Stimulated activated CD4-positive, alpha-beta T cell treated with anti-CD3 and anti-CD28 coated beads, Interleukin-1b, Interleukin-23, amount 100 ng/mL, for 1 hour (primary cell): ENCODE measurements around the gene NEK9.
A peak's percentile ranks its signal among the peaks of the same experiment; 100 is the strongest.

Source experiments
- DNase-seq, 2 donors: peaks; one replicate each; pipeline ENCODE4 v3.0.0-alpha.2; 2020; ENCODE audit warnings: low read depth in 2 of 2

The NEK9 gene

DNA sequence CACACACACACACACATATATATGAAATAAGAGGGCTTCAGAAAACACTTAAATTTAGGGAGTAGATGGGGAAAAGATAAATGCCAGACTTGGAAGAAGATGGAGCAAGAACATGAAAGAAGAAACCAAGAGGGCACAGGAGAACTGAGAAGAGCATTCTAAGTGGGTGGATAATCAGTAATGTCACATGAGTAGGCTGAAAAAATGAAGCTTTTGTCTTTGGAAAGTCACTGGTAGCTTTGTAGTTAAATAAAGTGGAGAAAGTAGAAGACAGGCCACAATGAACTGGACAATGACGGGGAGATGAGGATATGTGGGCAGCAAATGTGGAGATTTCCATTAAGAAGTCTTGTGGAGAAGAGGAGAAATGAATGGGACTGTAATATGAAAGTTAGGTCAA, 59.6 kb downstream of the NEK9 start:
- DNase-seq: no peak

DNA sequence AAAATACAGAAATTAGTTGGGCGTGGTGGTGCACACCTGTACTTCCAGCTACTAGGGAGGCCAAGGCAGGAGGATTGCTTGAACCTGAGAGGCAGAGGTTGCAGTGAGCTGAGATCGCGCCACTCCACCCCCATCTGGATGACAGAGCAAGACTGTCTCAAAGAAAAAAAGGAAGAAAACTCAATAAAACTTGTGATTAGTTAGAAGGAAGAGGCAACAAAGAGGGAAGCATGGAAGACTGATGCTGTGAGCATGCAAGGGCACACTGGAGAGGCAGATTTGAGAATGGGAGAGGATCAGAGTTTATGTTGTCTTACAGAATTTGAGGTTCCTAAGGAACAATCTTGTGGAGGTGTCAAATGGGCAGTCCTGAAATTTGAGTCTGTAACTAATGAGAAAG, 60.2 kb downstream of the NEK9 start:
- no peak for DNase-seq

DNA sequence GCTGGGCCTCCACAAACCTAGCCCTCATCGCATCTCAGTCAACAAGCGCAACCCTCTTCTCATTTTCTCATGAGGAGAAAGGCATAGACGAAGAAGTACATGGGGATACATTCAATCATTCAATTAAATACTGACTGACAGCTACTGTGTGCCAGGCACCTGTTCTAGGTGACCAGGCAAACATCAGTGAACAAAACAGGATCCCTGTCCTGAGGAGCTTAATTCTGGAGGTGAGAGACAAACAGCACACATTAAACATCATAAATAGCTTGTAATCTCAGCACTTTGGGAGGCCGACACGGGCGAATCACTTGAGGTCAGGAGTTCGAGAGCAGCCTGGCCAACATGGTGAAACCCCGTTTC, 62.7 kb downstream of the NEK9 start:
- no peak for DNase-seq

DNA sequence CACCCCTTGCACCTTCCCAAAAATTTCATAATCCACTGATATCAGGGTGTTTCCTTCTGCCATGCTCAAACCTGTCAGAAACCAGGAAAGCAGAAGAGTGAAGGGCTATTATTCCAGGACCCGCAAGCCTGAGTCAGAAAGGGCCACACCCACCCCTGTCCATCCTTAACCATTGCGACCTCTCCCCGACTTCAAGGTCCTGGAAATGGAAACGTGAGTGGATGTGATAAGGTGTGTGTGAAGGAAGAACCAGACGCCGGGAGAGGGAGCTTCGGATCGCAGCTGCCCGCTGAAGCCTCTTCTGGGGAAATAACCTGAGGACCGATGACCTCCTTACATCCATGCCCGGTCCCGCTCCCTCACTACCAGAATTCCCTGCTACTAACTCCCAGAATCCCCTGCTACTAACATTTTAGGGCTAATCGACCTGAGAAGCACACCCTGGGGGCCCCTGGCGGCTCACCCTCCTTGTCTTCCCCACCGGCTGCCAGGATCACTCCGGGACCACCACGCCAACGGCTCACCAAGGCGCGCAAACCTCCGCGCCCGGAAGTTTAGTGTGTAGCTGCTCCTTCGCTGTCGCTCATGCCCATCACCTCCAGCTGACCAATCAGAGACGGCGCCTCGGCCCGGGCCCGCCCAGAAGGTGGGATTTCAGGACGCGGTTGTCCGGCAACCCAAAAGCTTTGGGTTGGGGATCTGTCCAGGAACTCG, 63.2 kb downstream of the NEK9 start, which contains the start of gene ACYP1:
Gene ACYP1 (minus strand): TSS at position 534 of the 714 bp plus-strand sequence. CDS start 471 bp downstream, at position 63.
- peak; percentile 70 to 80 for DNase-seq

DNA sequence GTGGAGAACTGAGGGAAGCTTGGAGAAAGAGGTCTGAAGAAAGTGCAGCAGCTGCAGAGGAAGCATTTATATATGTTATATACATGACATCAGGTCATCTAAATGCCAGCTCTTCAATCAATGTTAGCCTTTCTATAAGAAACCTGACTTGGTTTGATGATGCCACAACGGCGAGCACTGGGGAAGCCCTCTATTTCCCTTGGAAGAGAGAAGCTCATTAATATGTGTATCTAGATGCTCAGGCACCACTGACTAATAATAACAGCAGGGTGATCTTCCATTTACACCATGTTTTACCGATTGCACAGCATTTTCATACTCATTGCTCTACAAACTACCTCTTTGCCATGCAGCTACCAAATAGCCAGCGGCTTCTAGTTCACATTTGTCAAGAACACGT, 63.8 kb downstream of the NEK9 start:
- DNase-seq: no peak

DNA sequence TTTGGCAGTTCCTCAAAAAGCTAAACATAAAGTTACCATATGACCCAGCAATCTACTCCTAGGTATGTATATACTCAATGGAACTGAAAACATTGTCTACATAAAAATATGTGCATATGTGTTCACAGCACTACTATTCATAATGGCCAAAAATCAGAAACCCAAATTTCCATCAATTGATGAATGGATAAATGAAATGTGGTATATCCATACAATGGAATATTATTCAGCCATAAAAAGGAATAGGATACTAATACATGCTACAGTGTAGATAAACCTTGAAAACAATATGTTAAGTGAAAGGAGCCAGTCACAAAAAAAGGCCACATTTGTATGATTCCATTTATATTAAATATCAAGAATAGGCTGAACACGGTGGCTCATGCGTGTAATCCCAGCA, 66.4 kb downstream of the NEK9 start:
- no peak for DNase-seq

DNA sequence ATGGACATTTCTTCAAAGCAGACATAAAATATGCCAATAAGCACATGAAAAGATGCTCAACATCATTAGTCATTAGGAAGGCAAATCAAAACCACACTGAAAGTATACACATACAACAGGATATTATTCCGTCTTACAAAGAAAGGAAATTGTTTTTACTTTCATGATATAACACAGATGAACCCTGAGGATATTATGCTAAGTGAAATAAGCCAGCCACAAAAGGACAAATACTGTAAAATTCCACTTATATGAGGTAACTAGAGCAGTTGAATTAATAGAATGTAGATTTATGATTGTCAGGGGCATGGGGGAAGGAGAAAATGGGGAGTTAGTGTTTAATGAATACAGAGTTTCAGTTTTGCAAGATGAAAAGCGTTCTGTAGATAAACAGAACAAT, 67.2 kb downstream of the NEK9 start:
- DNase-seq: no peak

DNA sequence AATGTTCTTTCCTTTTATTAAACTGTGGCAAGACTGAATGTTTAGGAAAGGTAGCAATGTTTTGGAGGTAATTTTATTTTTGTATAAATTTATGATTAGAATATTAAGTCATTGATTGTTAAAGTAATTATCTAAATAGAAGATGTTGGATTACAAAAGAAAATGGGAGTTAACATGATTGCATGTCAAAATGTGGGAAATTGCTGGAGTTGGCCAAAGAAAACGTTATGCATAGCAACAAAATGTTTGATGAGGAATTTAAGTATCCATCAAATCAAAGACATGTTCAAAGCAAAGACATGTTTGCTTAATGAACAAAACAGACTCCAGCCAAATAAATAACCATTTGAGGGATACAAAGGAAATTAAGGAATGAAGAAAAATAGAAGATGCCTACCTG, 72.4 kb downstream of the NEK9 start:
- no peak for DNase-seq

DNA sequence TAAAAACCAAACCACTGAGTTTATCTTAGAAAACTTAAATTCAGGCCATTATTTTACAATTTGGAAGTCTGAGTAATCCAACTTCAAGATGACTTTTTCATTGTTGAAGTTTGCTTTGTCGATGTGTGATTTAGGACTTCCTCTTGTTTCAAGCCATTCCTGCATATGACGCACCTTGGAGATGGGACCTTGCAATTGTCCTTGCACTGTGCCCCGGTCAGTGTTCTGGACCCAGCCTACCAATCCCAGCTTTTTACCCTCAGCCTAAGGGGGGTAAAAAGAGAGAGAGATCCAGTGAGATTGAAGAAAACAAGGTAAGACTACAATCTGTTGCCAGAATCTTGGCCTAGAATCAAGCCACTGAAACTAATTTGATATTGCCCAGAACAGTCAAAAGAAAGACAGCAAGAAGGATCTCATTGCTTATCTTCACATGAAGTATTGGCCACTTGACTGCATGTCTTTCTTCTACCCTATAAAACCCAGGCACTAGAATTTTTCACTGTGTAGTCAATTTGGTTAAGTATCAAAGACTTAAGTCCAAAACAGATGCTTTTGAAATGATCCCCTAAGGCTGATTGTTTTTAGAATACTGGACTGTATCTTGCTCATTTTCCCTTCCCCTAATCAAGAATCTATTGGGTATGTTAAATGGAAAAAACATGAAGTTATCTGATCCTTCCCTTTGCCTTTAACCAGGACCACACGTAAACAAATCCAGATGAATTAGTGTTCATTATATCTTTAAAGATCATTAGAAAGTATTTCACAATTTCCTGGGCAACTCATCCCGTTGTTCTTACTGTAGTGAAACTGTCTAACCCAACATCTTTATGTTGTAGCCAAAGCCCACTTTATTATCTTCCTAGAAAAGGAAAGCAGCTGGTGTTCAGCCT, 73.2 kb downstream of the NEK9 start:
- no peak for DNase-seq

DNA sequence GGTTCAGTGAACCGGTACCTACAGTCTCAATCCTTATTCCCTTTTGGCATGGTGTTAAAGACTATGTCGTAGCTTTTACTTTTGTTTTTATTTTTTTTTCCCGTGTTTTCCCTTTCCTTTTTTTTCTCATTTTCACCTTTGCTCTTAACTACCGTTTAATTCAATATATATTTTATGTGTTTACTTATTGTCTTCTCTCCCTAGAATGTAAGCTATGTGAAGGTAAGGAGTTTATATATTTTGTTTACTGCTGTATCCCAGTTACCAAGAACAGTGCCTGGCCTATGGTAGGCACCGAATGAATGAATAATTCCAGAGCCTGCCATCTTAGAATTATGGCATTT, 75.3 kb downstream of the NEK9 start:
- DNase-seq: no peak

DNA sequence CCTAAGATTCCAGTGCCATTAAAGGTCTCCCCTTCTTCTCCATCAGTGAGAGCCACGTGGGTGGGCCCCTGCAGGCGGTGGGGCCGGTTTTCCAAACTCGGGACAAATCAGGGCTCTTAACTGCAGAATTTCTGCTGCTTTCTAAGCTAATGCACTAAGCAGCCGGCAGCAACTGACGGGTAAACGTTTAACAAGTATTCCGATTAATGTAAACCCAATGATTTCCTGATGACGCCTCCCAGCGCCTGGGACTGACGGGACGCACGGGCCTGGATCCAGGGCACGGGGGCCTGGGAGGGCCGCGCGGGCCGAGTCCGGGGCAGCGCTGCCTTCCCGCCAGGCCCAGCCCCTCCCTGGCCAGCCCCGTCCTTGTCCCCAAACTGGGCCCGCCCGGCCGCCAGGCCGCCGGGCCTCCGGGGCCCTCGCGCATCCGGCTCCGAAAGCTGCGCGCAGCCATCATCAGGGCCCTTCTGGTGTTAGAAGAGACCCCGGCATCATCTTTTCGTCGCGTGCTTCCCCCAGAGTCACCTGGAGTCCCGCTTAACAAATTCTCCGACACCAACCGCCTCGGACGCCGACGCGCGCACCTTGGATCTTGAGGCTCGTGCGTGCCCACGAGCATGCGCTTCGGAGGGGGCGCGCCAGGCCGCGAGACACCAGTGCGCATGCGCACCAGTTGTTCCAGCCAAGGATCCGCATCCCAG, 75.8 kb downstream of the NEK9 start, which contains the start of gene MLH3:
Gene MLH3 (minus strand): TSS at position 616 of the 704 bp plus-strand sequence. CDS start 1,812 bp downstream, outside the sequence.
- peak; percentile 52 to 55 for DNase-seq

DNA sequence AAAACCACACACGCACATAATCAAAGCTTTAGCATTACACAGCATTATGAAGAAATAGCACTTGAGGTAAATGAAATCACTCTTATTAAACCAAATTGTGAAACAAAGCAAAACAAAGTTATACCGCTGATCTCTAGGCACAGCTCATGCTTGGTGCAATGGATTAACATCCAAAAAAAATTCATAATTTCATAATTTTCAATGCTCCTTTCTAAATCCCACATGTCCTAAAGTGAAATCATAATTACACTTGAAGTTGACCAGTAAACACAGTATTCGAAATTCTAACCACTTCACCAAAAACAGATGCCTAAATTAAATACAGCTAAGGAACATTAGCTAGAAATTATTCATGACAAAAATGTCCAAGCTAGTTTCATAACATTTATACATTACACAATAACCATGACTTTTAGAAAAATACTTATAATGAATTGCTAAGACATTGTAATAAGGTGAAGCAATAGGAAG, 77.1 kb downstream of the NEK9 start:
- no peak for DNase-seq

DNA sequence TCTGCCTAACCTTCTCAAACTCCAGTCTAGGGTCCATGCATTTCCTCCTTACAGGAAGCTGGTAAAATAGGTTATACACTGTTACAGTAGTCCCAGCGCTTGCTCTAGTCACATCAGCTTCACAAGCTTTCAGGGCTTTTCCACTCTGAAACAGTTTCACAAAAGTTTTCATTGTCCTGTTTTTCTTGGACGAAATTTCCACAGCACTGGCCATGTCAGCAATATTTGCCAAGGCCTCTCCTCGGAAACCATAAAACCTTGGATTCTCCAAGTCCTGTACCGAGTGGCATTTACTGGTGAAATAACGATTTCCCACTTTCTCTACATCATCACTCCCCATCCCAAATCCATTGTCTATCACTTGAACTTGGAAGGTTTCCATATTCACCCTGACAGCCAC, 77.7 kb downstream of the NEK9 start:
- no peak for DNase-seq

DNA sequence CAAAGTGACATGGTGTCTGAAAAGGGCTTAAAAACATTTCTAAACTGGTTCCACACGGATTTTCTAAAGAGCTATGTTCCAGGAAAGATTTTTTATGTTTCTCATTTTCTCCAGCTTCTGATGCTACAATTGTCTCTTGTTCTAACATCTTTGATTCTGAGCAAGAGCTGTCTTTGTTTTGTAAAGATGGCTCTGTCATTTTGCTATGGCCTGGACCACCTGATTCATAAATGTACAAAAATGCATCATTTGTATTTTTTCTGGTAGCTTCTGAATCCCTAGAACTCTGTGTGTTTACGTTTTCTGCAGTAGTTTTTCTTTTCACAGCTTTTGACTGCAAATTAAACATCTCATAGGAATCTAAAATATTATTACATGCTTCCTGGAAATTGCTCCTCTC, 78.7 kb downstream of the NEK9 start:
- no peak for DNase-seq

DNA sequence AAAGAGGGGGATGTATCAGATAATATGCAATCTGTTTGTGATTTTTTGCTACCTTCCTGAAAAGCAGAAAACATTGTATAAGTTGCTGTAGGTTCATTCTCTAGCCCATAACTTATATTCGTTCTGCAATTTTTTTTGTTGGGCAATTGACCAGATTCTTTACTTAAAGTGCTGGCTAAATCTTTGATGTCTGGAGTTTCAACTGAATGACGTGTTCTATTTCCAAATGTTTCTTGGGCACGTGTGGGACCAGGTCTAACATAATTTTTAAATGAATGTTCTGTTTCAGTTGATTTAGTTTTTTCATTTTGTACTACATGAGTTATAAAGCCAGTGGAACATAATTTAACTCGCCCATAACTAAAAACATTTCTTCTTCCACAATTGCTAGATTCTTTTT, 79.3 kb downstream of the NEK9 start:
- no peak for DNase-seq

DNA sequence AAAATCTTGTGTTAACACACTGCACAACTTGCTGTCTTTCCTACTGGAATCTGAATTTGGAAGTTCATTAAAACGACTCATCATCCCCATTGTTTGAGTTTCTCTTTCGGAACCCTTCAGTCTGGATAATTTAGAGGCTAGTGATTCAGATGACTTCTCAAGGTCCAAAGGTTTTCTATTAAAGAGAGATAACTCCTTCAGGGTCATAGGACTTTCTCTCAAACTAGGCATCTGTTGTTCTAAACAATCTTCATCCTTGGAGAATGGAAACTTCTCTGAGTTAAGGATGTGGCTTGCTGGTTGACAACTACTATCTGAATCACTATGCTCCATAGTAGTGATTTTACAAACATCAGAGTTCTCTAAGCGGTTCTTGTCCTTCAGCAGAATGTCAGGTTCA, 79.9 kb downstream of the NEK9 start:
- DNase-seq: no peak

DNA sequence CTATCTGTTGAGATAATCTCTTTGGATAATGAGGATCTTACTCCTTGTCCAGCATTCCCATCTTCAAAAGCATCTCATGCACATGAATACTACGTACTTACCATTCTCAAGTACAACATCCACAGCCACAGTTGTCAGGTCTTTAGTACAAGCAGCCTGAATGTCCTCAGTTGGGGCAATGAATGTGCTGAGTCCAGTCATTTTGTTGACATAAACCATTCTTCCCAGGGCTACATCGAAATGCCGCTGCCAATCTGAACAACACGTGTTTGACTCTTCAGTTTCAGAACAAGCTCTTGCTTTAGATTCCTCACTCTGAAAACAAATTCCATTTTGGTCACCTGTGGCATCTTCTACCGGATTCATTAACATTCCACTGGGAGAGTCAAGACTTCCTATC, 80.6 kb downstream of the NEK9 start:
- no peak for DNase-seq

DNA sequence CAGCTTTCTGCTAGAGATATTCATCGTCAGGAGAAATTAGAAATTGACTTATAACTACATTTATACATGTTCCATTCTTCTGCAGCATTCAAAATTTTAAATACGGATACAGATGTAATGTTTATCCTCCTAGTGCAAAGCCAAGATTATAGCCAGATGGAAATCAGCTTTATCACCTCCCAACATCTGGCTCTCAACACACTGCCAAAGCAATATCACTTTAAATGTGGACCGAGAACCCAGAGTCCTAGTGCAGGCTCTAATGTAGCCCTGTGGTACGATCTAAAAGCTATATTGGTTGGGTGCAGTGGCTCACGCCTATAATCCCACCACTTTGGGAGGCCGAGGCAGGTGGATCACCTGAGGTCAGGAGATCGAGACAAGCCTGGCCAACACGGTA, 82.1 kb downstream of the NEK9 start:
- no peak for DNase-seq

DNA sequence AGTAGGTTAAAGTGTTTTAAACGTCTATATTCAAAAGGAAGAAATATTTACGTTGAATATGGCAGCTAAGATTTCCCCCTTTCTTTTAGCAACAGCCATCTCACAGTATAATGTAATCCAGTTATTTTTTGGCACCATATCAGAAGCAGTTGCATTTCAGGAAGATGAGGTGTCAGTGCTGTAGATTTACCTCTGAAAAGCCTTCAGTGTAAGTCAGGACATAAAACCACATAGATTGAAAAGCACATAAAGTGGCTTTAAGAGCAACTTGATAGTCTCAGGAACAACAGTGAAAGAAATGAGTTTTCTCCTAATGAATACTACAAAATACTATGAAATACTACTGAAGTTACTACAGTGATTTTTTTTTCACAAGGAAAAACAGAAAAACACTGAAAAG, 82.5 kb downstream of the NEK9 start:
- DNase-seq: no peak

DNA sequence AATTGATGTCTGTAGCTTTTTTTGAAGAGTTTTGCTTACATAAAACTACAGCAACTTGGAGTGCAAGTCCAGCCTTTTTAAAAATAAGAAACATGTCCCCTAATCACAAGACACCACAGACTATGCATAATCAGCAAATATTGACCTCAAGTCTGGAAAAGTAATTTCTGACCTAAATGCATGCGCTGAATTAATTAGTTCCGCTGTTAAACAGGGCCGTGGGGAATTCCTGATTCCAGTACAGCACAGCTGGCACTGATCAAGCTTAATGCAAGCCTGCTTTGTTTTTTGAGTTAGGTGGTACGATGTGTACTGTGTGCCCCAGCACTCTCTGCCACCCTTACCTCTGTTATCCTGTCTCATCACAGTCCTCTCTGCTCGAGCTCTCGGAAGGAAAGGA, 84.8 kb downstream of the NEK9 start:
- DNase-seq: no peak

DNA sequence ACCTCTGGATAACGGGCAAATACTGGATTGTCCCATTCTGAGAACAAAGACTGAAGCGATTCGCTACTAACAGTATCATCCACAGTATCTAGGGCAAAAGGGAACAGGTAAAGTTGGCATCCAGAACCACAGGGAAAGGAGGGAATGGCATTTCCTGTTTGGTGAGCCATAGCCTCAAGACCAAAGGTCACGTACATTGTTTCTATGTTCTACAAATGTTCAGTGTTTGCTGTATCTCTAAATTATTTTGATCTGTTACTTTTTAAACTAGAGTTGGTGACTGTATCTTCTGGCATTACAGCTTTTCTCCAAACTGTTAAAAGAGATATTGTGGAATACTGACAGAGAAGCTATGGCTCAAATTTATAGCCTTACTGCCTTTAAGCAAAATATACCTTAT, 85.2 kb downstream of the NEK9 start:
- DNase-seq: no peak

DNA sequence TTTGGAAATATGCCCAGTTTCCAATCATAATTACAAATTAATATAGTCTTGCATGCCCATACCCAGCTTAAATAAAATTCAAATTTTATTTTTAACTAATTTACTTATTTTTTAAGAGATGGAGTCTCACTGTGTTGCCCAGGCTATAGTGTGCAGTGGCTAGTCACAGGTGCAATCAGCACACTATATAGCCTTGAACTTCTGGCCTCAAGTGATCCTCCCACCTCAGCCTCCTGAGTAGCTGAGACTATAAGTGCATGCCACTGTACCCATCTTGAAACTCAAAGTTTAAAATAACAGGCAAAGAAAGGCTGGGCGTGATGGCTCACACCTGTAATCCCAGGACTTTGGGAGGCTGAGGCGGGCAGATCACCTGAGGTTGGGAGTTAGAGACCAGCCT, 85.9 kb downstream of the NEK9 start:
- no peak for DNase-seq

DNA sequence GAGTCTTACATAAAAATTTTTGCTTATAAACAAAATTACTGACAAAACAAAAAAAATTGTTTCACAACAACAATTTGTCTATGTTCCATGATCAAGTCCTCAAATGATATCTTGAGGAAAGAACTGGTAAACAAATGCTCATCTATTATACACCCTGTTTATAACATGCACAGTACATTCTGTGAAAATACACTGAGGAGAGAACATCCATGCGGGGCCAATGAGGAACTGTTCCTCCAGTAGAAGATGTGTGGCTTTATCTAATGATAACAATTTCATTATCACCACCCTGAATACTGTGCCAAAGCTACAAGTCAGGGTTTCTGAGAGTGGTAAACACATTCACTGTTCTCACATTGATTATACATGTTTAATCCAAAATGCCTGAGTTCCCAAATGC, 86.3 kb downstream of the NEK9 start:
- DNase-seq: no peak
